ENCODE results near the gene CDK7. TPM values are rescaled to one million over a fixed set of nuclear protein-coding genes. Genes with fewer than 3 reads are reported as not detected.

Gene CDK7
- total RNA-seq, 1 experiment from 2014 or later: 44.4 TPM

DNA sequence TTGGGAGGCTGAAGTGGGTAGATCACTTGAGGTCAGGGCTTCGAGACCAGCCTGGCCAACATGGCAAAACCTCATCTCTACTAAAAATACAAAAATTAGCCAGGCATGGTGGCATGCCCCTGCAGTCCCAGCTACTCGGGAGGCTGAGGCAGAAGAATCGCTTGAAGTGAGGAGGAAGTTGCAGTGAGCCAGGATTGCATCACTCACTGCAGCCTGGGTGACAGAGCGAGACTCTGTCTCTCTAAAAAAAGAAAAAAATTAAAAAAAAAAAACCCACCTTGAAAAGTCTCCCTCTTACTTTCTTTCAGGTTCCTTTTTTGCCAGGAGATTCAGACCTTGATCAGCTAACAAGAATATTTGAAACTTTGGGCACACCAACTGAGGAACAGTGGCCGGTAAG, 34.2 kb downstream of the CDK7 start:
- POLR2A ChIA-PET: no interaction called here
- BruUV-seq (replicated peaks): no TSS peak
- TF ChIP-seq SIN3A (IDR thresholded peaks at IDR 0.05; ENCODE audit: borderline replicate concordance, insufficient read depth, low read depth, low read length) (no peak), POLR2AphosphoS5 (IDR thresholded peaks at IDR 0.05; ENCODE audit: low read depth, low read length) (no peak), TCF7L2 (IDR thresholded peaks at IDR 0.05; ENCODE audit: low read depth, low read length) (no peak)
- TF ChIP-seq, protein P1, sequence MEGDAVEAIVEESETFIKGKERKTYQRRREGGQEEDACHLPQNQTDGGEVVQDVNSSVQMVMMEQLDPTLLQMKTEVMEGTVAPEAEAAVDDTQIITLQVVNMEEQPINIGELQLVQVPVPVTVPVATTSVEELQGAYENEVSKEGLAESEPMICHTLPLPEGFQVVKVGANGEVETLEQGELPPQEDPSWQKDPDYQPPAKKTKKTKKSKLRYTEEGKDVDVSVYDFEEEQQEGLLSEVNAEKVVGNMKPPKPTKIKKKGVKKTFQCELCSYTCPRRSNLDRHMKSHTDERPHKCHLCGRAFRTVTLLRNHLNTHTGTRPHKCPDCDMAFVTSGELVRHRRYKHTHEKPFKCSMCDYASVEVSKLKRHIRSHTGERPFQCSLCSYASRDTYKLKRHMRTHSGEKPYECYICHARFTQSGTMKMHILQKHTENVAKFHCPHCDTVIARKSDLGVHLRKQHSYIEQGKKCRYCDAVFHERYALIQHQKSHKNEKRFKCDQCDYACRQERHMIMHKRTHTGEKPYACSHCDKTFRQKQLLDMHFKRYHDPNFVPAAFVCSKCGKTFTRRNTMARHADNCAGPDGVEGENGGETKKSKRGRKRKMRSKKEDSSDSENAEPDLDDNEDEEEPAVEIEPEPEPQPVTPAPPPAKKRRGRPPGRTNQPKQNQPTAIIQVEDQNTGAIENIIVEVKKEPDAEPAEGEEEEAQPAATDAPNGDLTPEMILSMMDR (IDR thresholded peaks at IDR 0.05): no peak
- TF ChIP-seq, protein P2, sequence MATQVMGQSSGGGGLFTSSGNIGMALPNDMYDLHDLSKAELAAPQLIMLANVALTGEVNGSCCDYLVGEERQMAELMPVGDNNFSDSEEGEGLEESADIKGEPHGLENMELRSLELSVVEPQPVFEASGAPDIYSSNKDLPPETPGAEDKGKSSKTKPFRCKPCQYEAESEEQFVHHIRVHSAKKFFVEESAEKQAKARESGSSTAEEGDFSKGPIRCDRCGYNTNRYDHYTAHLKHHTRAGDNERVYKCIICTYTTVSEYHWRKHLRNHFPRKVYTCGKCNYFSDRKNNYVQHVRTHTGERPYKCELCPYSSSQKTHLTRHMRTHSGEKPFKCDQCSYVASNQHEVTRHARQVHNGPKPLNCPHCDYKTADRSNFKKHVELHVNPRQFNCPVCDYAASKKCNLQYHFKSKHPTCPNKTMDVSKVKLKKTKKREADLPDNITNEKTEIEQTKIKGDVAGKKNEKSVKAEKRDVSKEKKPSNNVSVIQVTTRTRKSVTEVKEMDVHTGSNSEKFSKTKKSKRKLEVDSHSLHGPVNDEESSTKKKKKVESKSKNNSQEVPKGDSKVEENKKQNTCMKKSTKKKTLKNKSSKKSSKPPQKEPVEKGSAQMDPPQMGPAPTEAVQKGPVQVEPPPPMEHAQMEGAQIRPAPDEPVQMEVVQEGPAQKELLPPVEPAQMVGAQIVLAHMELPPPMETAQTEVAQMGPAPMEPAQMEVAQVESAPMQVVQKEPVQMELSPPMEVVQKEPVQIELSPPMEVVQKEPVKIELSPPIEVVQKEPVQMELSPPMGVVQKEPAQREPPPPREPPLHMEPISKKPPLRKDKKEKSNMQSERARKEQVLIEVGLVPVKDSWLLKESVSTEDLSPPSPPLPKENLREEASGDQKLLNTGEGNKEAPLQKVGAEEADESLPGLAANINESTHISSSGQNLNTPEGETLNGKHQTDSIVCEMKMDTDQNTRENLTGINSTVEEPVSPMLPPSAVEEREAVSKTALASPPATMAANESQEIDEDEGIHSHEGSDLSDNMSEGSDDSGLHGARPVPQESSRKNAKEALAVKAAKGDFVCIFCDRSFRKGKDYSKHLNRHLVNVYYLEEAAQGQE (IDR thresholded peaks at IDR 0.05; ENCODE audit: insufficient read depth in 1 of 2, low read depth in 2 of 2, low read length in 1 of 2): no peak
- ATAC-seq (no peak), DNase-seq (ENCODE audit: low read depth, low spot score) (no peak)
- no peaks in the 10 kb centered on the region for H3K9me3 ChIP-seq (ENCODE audit: control insufficient read depth, insufficient read depth, low read depth, low read length)
- no peak overlapping the region for H3K27ac ChIP-seq (ENCODE audit: low read length)
- in situ Hi-C loops (cut with HindIII; ENCODE audit: low pct_unique_long_range_greater_than_20kb, low sequenced_read_pairs) (no loop called here), intact Hi-C loops (cut with micrococcal nuclease; ENCODE audit: unreplicated experiment) (no loop called here)
- H3K4me1 ChIP-seq (ENCODE audit: control insufficient read depth, insufficient read depth, low read length): no peaks in the 10 kb centered on the region
- no peak overlapping the region for H3K4me3 ChIP-seq (ENCODE audit: low read depth in 2 of 2, low read length in 2 of 2)
- peaks cover 28% of the 10 kb centered on the region for H3K36me3 ChIP-seq (ENCODE audit: control insufficient read depth, insufficient read depth, low read length)
- H3K27me3 ChIP-seq (ENCODE audit: control insufficient read depth, insufficient read depth, low read length): no peaks in the 10 kb centered on the region
- CTCF ChIA-PET: no interaction called here

DNA sequence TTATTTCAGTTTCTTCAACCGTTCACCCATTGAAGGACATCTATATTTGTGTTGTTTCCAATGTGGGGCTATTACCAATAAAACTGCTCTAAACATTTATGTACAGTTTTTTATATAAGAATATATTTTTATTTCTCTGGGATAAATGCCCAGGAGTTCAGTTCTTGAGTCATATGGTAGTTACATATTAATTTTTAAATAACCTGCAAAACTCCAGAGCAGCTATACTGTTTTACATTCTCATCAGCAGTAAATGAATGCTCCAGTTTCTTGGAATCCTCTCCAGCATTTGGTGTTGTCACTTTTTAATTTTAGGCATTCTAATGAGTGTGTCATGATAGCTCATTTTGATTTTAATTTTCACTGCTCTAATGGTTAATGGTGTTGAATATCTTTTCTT, 36.2 kb downstream of the CDK7 start:
- in situ Hi-C loops (cut with HindIII; ENCODE audit: low pct_unique_long_range_greater_than_20kb, low sequenced_read_pairs) (no loop called here), intact Hi-C loops (cut with micrococcal nuclease; ENCODE audit: unreplicated experiment) (no loop called here)
- no TSS peak for BruUV-seq (replicated peaks)
- Histone ChIP-seq H3K9me3 (ENCODE audit: control insufficient read depth, insufficient read depth, low read depth, low read length) (no peaks in the 10 kb centered on the region), H3K27me3 (ENCODE audit: control insufficient read depth, insufficient read depth, low read length) (no peaks in the 10 kb centered on the region), H3K4me3 (ENCODE audit: low read depth in 2 of 2, low read length in 2 of 2) (no peak overlapping the region), H3K36me3 (ENCODE audit: control insufficient read depth, insufficient read depth, low read length) (peaks cover 22% of the 10 kb centered on the region), H3K4me1 (ENCODE audit: control insufficient read depth, insufficient read depth, low read length) (no peaks in the 10 kb centered on the region), H3K27ac (ENCODE audit: low read length) (no peak overlapping the region)
- ChIA-PET CTCF (interaction anchor here (0.7 kb wide), 1 partner anchor 60 kb away, joined by 7 read pairs; no protein-coding TSS in a partner anchor), POLR2A (interaction anchor here (0.5 to 0.6 kb wide), 3 partner anchors 13 to 1067 kb away, joined by 3 to 4 read pairs (median 4); no protein-coding TSS in a partner anchor)
- no peak for DNase-seq (ENCODE audit: low read depth, low spot score)
- TF ChIP-seq, protein P2 (IDR thresholded peaks at IDR 0.05; ENCODE audit: insufficient read depth in 1 of 2, low read depth in 2 of 2, low read length in 1 of 2): no peak
- TF ChIP-seq TCF7L2 (IDR thresholded peaks at IDR 0.05; ENCODE audit: low read depth, low read length): no peak
- TF ChIP-seq, protein P1 (IDR thresholded peaks at IDR 0.05): no peak
- no peak for TF ChIP-seq SIN3A (IDR thresholded peaks at IDR 0.05; ENCODE audit: borderline replicate concordance, insufficient read depth, low read depth, low read length)
- TF ChIP-seq POLR2AphosphoS5 (IDR thresholded peaks at IDR 0.05; ENCODE audit: low read depth, low read length): no peak
- no peak for ATAC-seq

Data from Panc1 (cell line).